HL-60 (cell line): ENCODE data around the gene DMAC2L.
"Not testable (repeated sequence)": the region's sequence is repeated elsewhere in the genome, so short reads cannot be mapped to it uniquely, and the experiment has no call there.

Experiments
- DNase-seq, 2 experiments: peaks; one replicate each; pipeline ENCODE4 v3.0.0-alpha.2; 2010 to 2020; ENCODE audit warnings: low read depth in 1 of 2, low spot score in 1 of 2
- H3K27ac ChIP-seq: fragments of 250-450 bp; sonication (Bioruptor Pico); replicated peaks from 2 replicates; pipeline ENCODE4 v1.5.1; 2020; ENCODE audit warnings: mild to moderate bottlenecking, moderate library complexity
- H3K27me3 ChIP-seq: fragments of 250-450 bp; sonication (Bioruptor Pico); 2 replicates; pipeline ENCODE4 v1.5.1; 2021; ENCODE audit warnings: mild to moderate bottlenecking, moderate library complexity; ENCODE audit not compliant: insufficient read depth, poor library complexity, severe bottlenecking
- H3K4me3 ChIP-seq: replicated peaks from 2 replicates; pipeline ENCODE4 v1.5.1; 2011; ENCODE audit warnings: mild to moderate bottlenecking, control low read depth, low read length; ENCODE audit not compliant: insufficient read depth
- GABPA ChIP-seq: IDR thresholded peaks from 2 replicates; pipeline ENCODE4 v1.6.1; 2012; ENCODE audit warnings: low read depth
- POLR2AphosphoS5 ChIP-seq: IDR thresholded peaks from 2 replicates; pipeline ENCODE4 v1.6.1; 2012; ENCODE audit warnings: low read depth
- SPI1 ChIP-seq: IDR thresholded peaks from 2 replicates; pipeline ENCODE4 v1.6.1; 2012; ENCODE audit warnings: low read depth, mild to moderate bottlenecking, borderline replicate concordance
- TF ChIP-seq, protein P1 (sequence below): IDR thresholded peaks from one replicate; pipeline ENCODE4 v1.5.1; 2011; ENCODE audit warnings: low read length, control low read depth, inconsistent platforms; ENCODE audit not compliant: insufficient read depth
- TF ChIP-seq, protein P2 (sequence below): IDR thresholded peaks from 2 replicates; pipeline ENCODE4 v1.6.1; 2012; ENCODE audit warnings: low read depth; ENCODE audit not compliant: insufficient replicate concordance

DMAC2L gene

DNA sequence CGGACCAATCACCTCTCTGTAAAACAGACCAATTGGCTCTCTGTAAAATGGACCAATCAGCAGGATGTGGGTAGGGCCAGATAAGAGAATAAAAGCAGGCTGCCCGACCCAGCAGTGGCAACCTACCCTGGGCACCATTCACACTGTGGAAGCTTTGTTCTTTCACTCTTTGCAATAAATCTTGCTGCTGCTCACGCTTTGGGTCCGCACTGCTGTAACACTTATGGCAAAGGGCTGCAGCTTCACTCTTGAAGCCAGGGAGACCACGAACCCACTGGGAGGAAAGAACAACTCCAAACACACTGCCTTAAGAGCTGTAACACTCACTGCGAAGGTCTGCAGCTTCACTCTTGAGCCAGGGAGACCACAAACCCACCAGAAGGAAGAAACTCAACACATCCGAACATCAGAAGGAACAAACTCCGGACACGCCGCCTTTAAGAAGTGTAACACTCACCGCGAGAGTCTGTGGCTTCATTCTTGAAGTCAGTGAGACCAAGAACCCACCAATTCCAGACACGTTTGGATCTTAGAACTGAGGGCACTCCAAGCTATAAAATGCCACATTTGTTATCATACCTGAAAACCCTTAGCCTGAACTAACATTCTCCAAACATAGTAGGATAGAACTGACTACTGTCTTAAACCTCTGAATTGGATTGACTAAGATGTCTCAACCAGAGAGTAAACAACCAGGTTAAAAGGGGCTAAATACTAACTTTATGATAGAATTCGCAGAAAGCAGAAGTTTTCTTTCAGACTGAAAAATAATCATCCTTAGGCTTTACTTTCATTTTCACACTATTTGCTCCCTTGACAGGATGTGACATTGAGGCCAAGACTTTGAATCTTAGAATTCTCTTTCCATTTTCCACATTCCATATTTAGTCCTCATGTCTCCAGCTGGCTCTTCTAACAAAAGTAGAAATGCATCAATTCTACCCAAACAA, 50.9 kb downstream of the DMAC2L start:
- Histone ChIP-seq H3K27me3 (no peaks in the 10 kb centered on the region), H3K27ac (peak overlapping the region; percentile 45), H3K4me3 (peak overlapping the region; percentile 44)
- DNase-seq: peak in 1 of 2 experiments; percentile 25
- TF ChIP-seq, protein P1, sequence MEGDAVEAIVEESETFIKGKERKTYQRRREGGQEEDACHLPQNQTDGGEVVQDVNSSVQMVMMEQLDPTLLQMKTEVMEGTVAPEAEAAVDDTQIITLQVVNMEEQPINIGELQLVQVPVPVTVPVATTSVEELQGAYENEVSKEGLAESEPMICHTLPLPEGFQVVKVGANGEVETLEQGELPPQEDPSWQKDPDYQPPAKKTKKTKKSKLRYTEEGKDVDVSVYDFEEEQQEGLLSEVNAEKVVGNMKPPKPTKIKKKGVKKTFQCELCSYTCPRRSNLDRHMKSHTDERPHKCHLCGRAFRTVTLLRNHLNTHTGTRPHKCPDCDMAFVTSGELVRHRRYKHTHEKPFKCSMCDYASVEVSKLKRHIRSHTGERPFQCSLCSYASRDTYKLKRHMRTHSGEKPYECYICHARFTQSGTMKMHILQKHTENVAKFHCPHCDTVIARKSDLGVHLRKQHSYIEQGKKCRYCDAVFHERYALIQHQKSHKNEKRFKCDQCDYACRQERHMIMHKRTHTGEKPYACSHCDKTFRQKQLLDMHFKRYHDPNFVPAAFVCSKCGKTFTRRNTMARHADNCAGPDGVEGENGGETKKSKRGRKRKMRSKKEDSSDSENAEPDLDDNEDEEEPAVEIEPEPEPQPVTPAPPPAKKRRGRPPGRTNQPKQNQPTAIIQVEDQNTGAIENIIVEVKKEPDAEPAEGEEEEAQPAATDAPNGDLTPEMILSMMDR: no peak
- TF ChIP-seq, protein P2, sequence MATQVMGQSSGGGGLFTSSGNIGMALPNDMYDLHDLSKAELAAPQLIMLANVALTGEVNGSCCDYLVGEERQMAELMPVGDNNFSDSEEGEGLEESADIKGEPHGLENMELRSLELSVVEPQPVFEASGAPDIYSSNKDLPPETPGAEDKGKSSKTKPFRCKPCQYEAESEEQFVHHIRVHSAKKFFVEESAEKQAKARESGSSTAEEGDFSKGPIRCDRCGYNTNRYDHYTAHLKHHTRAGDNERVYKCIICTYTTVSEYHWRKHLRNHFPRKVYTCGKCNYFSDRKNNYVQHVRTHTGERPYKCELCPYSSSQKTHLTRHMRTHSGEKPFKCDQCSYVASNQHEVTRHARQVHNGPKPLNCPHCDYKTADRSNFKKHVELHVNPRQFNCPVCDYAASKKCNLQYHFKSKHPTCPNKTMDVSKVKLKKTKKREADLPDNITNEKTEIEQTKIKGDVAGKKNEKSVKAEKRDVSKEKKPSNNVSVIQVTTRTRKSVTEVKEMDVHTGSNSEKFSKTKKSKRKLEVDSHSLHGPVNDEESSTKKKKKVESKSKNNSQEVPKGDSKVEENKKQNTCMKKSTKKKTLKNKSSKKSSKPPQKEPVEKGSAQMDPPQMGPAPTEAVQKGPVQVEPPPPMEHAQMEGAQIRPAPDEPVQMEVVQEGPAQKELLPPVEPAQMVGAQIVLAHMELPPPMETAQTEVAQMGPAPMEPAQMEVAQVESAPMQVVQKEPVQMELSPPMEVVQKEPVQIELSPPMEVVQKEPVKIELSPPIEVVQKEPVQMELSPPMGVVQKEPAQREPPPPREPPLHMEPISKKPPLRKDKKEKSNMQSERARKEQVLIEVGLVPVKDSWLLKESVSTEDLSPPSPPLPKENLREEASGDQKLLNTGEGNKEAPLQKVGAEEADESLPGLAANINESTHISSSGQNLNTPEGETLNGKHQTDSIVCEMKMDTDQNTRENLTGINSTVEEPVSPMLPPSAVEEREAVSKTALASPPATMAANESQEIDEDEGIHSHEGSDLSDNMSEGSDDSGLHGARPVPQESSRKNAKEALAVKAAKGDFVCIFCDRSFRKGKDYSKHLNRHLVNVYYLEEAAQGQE: no peak

DNA sequence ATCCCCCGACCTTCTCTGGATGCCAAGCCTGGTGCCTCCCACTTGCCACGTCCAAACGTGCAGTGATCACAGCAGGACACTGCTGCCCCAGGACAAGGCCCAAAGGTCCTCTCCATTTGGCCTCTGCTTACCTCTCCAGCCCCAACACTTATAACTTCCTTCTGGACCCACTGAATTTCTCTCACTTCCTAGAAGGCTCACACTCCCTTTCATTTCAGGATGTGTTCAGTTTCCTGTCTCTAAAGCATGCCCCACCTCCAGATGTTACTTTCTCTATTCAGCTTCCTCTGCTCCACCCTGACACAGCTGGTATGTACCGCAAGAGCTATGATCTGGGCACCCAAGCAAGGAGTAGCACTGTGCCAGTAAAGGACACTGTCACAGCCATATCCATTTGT, 51.6 kb downstream of the DMAC2L start:
- peak overlapping the region; percentile 45 for H3K27ac ChIP-seq

DNA sequence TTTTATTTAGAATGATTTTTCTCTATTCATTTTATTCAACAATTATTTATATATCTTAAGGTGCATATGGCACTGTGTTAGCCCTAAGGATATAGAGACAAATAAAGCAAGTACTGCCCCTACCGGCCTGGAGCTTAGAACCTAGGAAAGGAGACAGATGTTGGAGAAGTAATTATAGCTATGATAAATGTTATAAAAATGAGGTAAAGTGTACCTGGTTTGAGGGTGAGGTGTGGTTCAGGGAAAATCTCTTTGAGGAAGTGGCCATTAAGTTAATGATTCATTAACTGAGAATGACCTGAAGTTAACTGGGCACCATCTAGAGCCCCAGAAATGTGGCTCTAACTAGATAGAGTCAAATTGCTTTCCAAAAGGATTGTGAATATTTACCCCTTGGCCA, 52.7 kb downstream of the DMAC2L start:
- 0 out of 2 replicates have a peak, but pooled peaks have one; percentile 8 for TF ChIP-seq SPI1
- TF ChIP-seq, protein P2: no peak
- Histone ChIP-seq H3K4me3 (no peak overlapping the region), H3K27me3 (no peaks in the 10 kb centered on the region), H3K27ac (no peak overlapping the region)
- DNase-seq: no peak

More for the DNA sequence above, 51.6 kb downstream of the DMAC2L start:
- TF ChIP-seq SPI1 (peak; percentile 49; the same call in 1 of the 2 replicates), POLR2AphosphoS5 (no peak; the same call in 1 of the 2 replicates), GABPA (no peak)
- TF ChIP-seq, protein P1: no peak
- TF ChIP-seq, protein P2: no peak
- Histone ChIP-seq H3K4me3 (peak overlapping the region; percentile 44), H3K27me3 (no peaks in the 10 kb centered on the region)
- peak; percentile 49 to 86 for DNase-seq

DNA sequence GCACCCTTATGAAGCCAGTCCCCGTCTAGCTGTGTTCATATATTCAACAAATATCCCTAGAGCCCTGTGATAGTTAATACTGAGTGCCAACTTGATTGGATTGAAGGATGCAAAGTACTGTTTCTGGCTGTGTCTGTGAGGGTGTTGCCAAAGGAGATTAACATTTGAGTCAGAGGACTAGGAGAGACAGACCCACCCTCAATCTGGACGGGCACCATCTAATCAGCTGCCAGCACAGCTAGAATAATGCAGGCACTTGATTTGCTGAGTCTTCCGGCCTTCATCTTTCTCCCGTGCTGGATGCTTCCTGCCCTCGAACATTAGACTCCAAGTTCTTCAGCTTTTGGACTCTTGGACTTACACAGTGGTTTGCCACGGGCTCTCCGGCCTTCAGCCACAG, 53.4 kb downstream of the DMAC2L start:
- not testable (repeated sequence) for H3K4me3 ChIP-seq, H3K27ac ChIP-seq, DNase-seq, H3K27me3 ChIP-seq
